ENCODE results near the gene KCNQ4.

DNA sequence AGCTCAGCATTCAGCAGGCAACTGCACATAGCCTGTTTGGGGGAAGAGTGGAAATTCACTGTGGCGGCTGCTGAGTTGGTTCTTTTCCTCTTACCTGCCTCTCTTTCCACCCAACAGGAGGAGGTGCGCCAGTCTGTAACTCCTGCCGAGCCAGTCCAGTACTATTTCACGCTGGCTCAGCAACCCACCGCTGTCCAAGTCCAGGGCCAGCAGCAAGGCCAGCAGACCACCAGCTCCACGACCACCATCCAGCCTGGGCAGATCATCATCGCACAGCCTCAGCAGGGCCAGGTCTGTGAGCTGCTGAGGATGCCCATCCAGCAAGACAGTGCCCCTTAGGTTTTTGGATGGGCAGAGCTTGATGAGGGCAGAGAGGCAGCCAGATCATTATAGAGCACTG, 25.6 kb upstream of the KCNQ4 start:
- TF ChIP-seq BHLHE40 (IDR thresholded peaks at IDR 0.05; ENCODE audit: borderline replicate concordance) (no peak), FOXK2 (IDR thresholded peaks at IDR 0.05) (no peak), LEF1 (IDR thresholded peaks at IDR 0.05; ENCODE audit: borderline replicate concordance) (no peak), ELF4 (IDR thresholded peaks at IDR 0.05) (no peak), NFRKB (IDR thresholded peaks at IDR 0.05) (no peak)
- TF ChIP-seq, protein P1, sequence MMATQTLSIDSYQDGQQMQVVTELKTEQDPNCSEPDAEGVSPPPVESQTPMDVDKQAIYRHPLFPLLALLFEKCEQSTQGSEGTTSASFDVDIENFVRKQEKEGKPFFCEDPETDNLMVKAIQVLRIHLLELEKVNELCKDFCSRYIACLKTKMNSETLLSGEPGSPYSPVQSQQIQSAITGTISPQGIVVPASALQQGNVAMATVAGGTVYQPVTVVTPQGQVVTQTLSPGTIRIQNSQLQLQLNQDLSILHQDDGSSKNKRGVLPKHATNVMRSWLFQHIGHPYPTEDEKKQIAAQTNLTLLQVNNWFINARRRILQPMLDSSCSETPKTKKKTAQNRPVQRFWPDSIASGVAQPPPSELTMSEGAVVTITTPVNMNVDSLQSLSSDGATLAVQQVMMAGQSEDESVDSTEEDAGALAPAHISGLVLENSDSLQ (IDR thresholded peaks at IDR 0.05) = no peak

Measured in HEK293T (cell line).